ENCODE measurements around the gene SPSB4.

Gene SPSB4

DNA sequence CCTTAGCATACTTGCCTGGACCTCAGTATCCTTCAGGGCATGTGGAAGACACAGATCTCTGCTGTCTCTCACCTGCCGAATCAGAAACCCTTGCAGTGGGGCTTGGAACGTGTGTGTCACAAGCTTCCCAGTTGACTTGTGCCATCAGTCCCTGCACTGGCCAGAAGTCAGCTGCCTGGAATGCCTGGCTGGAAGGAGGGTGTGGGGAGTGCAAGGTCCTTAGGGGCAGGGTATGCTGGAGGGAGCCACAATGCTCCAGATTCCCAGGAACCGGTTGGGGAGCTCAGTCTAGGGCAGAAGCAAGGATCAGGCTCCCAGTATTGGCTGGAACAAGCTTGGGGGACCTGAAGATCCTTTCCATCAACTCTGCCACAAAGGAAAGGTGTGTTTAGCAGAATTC lies 27.1 kb downstream of the SPSB4 start:
- H3K27ac ChIP-seq = no peak overlapping the region
- TF ChIP-seq, protein P1, sequence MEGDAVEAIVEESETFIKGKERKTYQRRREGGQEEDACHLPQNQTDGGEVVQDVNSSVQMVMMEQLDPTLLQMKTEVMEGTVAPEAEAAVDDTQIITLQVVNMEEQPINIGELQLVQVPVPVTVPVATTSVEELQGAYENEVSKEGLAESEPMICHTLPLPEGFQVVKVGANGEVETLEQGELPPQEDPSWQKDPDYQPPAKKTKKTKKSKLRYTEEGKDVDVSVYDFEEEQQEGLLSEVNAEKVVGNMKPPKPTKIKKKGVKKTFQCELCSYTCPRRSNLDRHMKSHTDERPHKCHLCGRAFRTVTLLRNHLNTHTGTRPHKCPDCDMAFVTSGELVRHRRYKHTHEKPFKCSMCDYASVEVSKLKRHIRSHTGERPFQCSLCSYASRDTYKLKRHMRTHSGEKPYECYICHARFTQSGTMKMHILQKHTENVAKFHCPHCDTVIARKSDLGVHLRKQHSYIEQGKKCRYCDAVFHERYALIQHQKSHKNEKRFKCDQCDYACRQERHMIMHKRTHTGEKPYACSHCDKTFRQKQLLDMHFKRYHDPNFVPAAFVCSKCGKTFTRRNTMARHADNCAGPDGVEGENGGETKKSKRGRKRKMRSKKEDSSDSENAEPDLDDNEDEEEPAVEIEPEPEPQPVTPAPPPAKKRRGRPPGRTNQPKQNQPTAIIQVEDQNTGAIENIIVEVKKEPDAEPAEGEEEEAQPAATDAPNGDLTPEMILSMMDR (IDR thresholded peaks at IDR 0.05) = no peak
- TF ChIP-seq ZFX (IDR thresholded peaks at IDR 0.05; ENCODE audit: borderline replicate concordance) = no peak

- H3K27ac ChIP-seq = no peak overlapping the region
- TF ChIP-seq ZFX (IDR thresholded peaks at IDR 0.05; ENCODE audit: borderline replicate concordance) = no peak
- TF ChIP-seq, protein P1 (IDR thresholded peaks at IDR 0.05) = no peak
Observed at GRCh38 chr3:141080431-141080830, 29.3 kb downstream of the SPSB4 start.

DNA sequence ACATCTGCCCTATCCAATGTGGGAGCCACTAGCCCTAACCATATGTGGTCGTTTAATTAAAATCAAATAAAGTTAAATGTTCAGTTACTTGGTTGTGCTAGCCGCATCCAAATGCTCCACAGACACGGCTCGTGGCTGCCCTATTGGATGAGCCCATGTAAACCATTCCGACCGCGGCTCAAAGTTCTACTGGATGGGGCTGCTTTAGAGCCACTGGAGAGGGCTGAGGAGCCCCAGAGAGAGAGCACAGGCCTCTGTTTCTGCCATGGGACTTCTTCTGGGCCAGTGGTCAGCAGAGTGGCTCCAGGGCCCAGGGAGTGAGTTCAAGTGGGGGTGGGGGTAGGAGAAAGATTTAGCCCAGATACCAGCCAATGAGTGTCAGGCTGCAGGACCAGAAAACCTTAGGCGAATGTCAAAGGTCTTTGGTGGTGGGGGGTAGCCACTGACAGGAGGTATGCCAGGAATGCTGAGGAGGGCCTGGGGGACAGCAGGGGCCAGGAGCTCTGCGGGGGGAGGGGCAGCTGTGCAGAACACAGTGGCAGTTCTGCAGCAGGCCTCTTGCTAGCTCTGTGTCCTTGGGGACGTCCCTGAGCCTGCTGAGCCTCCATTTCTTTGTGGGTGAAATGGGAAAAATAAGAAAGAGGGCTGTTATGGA lies 30.1 kb downstream of the SPSB4 start:
- TF ChIP-seq, protein P1 (IDR thresholded peaks at IDR 0.05) = no peak
- TF ChIP-seq ZFX (IDR thresholded peaks at IDR 0.05; ENCODE audit: borderline replicate concordance) = no peak
- no peak overlapping the region for H3K27ac ChIP-seq

GRCh38 chr3:141082064-141082463 lies 30.9 kb downstream of the SPSB4 start:
- TF ChIP-seq, protein P1 (IDR thresholded peaks at IDR 0.05) = no peak
- TF ChIP-seq ZFX (IDR thresholded peaks at IDR 0.05; ENCODE audit: borderline replicate concordance) = no peak
- H3K27ac ChIP-seq = no peak overlapping the region

GRCh38 chr3:141083226-141083625 lies 32.1 kb downstream of the SPSB4 start:
- no peak overlapping the region for H3K27ac ChIP-seq
- TF ChIP-seq ZFX (IDR thresholded peaks at IDR 0.05; ENCODE audit: borderline replicate concordance) = no peak
- TF ChIP-seq, protein P1 (IDR thresholded peaks at IDR 0.05) = no peak

- TF ChIP-seq, protein P1 (IDR thresholded peaks at IDR 0.05) = no peak
- no peak for TF ChIP-seq ZFX (IDR thresholded peaks at IDR 0.05; ENCODE audit: borderline replicate concordance)
- H3K27ac ChIP-seq = no peak overlapping the region
Observed at GRCh38 chr3:141083836-141084649, 32.9 kb downstream of the SPSB4 start.
